Thoracic aorta (tissue), 2 donors: Measurements from ENCODE around the gene ORM1. TPM values are rescaled to one million over a fixed set of nuclear protein-coding genes. Genes with fewer than 3 reads are reported as not detected.

Source experiments
- ATAC-seq: fragments of 150-250 bp; one replicate; pipeline ENCODE4 v1.8.0; 2017; ENCODE audit warnings: low read depth; ENCODE audit not compliant: insufficient number of reproducible peaks, low FRiP score
- DNase-seq: peaks from one replicate; pipeline ENCODE4 v3.0.0-alpha.2; 2020; ENCODE audit warnings: low spot score
- H3K27ac ChIP-seq, 2 donors: fragments of 200-600 bp; sonication (generic); 1 replicate in 1 of 2; 2 replicates in 1 of 2; pipeline ENCODE4 v1.5.1; 2016; ENCODE audit warnings: mild to moderate bottlenecking in 2 of 2, moderate library complexity in 2 of 2
- H3K27me3 ChIP-seq: fragments of 200-600 bp; sonication (generic); replicated peaks from 2 replicates; pipeline ENCODE4 v1.6.0; 2016; ENCODE audit warnings: mild to moderate bottlenecking; ENCODE audit not compliant: insufficient read depth
- H3K36me3 ChIP-seq: fragments of 200-600 bp; sonication (generic); one replicate; pipeline ENCODE4 v1.5.1; 2016
- H3K4me1 ChIP-seq, 2 donors: fragments of 200-600 bp; sonication (generic); 1 replicate in 1 of 2; 2 replicates in 1 of 2; pipeline versions ENCODE4 v1.5.1 to v1.6.0; 2016; ENCODE audit warnings: low read depth in 2 of 2, mild to moderate bottlenecking in 1 of 2; ENCODE audit not compliant: control insufficient read depth in 1 of 2
- H3K4me3 ChIP-seq: fragments of 200-600 bp; sonication (generic); 2 replicates; pipeline ENCODE4 v1.5.1; 2016; ENCODE audit warnings: mild to moderate bottlenecking
- H3K9me3 ChIP-seq: fragments of 200-600 bp; sonication (generic); 2 replicates; pipeline ENCODE4 v1.5.1; 2016
- CTCF ChIP-seq: fragments of 200-600 bp; sonication (generic); IDR thresholded peaks from one replicate; pipeline ENCODE4 v1.5.1; 2019; ENCODE audit warnings: antibody characterized with exemption
- total RNA-seq, 2 donors: library from RNA; depleted of rRNA; stranded (reverse); fragments of >200 nt; gene quantifications; one replicate each; pipeline versions ENCODE4 v1.1.0 to v1.2.3, GENCODE V29; 2016

Gene ORM1
- total RNA-seq, 2 donors from 2014 or later: not detected

GRCh38 chr9:114339130-114339908 is 16.4 kb downstream of the ORM1 start:
- DNase-seq (no peak), ATAC-seq (no peak)
- H3K27me3 ChIP-seq: no peaks in the 10 kb centered on the region
- H3K9me3 ChIP-seq: no peaks in the 10 kb centered on the region
- H3K4me1 ChIP-seq: no peaks in the 10 kb centered on the region
- H3K27ac ChIP-seq: no peak overlapping the region
- H3K36me3 ChIP-seq: peaks cover 70% of the 10 kb centered on the region
- TF ChIP-seq CTCF: peak; percentile 83
- no peak overlapping the region for H3K4me3 ChIP-seq

GRCh38 chr9:114341152-114341830 is 18.4 kb downstream of the ORM1 start:
- Histone ChIP-seq H3K27me3 (no peaks in the 10 kb centered on the region), H3K4me1 (no peaks in the 10 kb centered on the region), H3K9me3 (no peaks in the 10 kb centered on the region), H3K4me3 (no peak overlapping the region), H3K27ac (no peak overlapping the region), H3K36me3 (peaks cover 79% of the 10 kb centered on the region)
- no peak for DNase-seq
- no peak for ATAC-seq
- no peak for TF ChIP-seq CTCF

- no peak overlapping the region for H3K4me3 ChIP-seq
- no peak for TF ChIP-seq CTCF
- H3K27me3 ChIP-seq: no peaks in the 10 kb centered on the region
- DNase-seq (no peak), ATAC-seq (no peak)
- H3K9me3 ChIP-seq: no peaks in the 10 kb centered on the region
- H3K4me1 ChIP-seq: no peaks in the 10 kb centered on the region
- peaks cover 82% of the 10 kb centered on the region for H3K36me3 ChIP-seq
- no peak overlapping the region for H3K27ac ChIP-seq
Measured at GRCh38 chr9:114341991-114342390, 19.1 kb downstream of the ORM1 start.

- Histone ChIP-seq H3K27ac (no peak overlapping the region), H3K36me3 (peaks cover 84% of the 10 kb centered on the region), H3K4me1 (no peaks in the 10 kb centered on the region), H3K9me3 (no peaks in the 10 kb centered on the region), H3K4me3 (no peak overlapping the region), H3K27me3 (no peaks in the 10 kb centered on the region)
- no peak for DNase-seq
- ATAC-seq: no peak
- TF ChIP-seq CTCF: no peak
Measured at GRCh38 chr9:114342755-114343440, 20.0 kb downstream of the ORM1 start.

- Histone ChIP-seq H3K27me3 (no peaks in the 10 kb centered on the region), H3K9me3 (no peaks in the 10 kb centered on the region), H3K36me3 (peaks cover 81% of the 10 kb centered on the region), H3K4me1 (peaks cover 2 to 5% of the 10 kb centered on the region in 2 donors), H3K4me3 (no peak overlapping the region), H3K27ac (no peak overlapping the region)
- TF ChIP-seq CTCF: no peak
- ATAC-seq (no peak), DNase-seq (no peak)
Measured at GRCh38 chr9:114343471-114344187, 20.7 kb downstream of the ORM1 start.
